Kidney (tissue), 14 donors: ENCODE measurements around the gene HOXD3. TPM values are rescaled to one million over a fixed set of nuclear protein-coding genes. Genes with fewer than 3 reads are reported as not detected.

ENCODE experiments used
- DNase-seq, 5 donors: peaks; one replicate each; pipeline ENCODE4 v3.0.0-alpha.2; 2013 to 2020
- FAIRE-seq: peaks from 2 replicates; lab custom pipeline; 2012; peaks lifted over from hg19 to GRCh38; lab: Jason Lieb, UNC
- H3K27ac ChIP-seq, 2 donors: one replicate each; pipeline ENCODE4 v1.7.0; 2013; ENCODE audit warnings: low read depth in 2 of 2, low read length in 2 of 2, inconsistent platforms in 1 of 2
- H3K27me3 ChIP-seq: one replicate; pipeline ENCODE4 v1.7.1; 2013; ENCODE audit warnings: low read length, inconsistent platforms; ENCODE audit not compliant: control insufficient read depth, insufficient read depth
- H3K36me3 ChIP-seq, 3 donors: one replicate each; pipeline versions ENCODE4 v1.7.0 to v1.7.1; 2013; ENCODE audit warnings: low read length in 3 of 3, control low read depth in 1 of 3, inconsistent platforms in 1 of 3; ENCODE audit not compliant: insufficient read depth in 3 of 3, control insufficient read depth in 2 of 3
- H3K4me1 ChIP-seq, 3 donors: one replicate each; pipeline versions ENCODE4 v1.7.0 to v1.7.1; 2013; ENCODE audit warnings: low read length in 3 of 3, inconsistent platforms in 1 of 3, low read depth in 1 of 3; ENCODE audit not compliant: control insufficient read depth in 2 of 3, insufficient read depth in 2 of 3
- H3K4me3 ChIP-seq, 3 donors: one replicate each; pipeline versions ENCODE4 v1.7.0 to v1.8.1; 2013; ENCODE audit warnings: low read length in 3 of 3, control low read depth in 1 of 3, inconsistent platforms in 1 of 3
- H3K9ac ChIP-seq, 3 donors: one replicate each; pipeline versions ENCODE4 v1.7.0 to v1.7.1; 2013; ENCODE audit warnings: low read length in 3 of 3, control low read depth in 1 of 3, inconsistent platforms in 1 of 3
- H3K9me3 ChIP-seq, 3 donors: one replicate each; pipeline versions ENCODE4 v1.7.0 to v1.7.1; 2013; ENCODE audit warnings: low read length in 3 of 3, control low read depth in 1 of 3, inconsistent platforms in 1 of 3; ENCODE audit not compliant: control insufficient read depth in 2 of 3, insufficient read depth in 1 of 3
- CTCF ChIP-seq: IDR thresholded peaks from 3 replicates; pipeline ENCODE4 v1.5.1; 2012; ENCODE audit warnings: mild to moderate bottlenecking, moderate library complexity, borderline replicate concordance; ENCODE audit not compliant: insufficient read depth; ENCODE audit errors: extremely low read depth
- intact Hi-C: fragments of 100-400 bp; cut with DNase I; formaldehyde crosslinking; loops from one replicate; pipeline ENCODE4 v1.11.1; 2022
- polyA plus RNA-seq: library from polyadenylated mRNA; stranded (reverse); fragments of 350-450 nt; fragmentation: Illumina TruSeq; extraction: RNeasy Lipid Tissue Mini Kit (QIAGEN cat#74804); gene quantifications from one replicate; pipeline ENCODE4 v1.2.3, GENCODE V29; 2014; ENCODE audit warnings: low read depth, low replicate concordance; ENCODE audit not compliant: insufficient read depth
- total RNA-seq: library from RNA; stranded (reverse); fragmentation: NEBNext Ultra II Directional; extraction: Animal tissue kit (Norgen Biotek cat#: 25700); gene quantifications from one replicate; pipeline ENCODE4 v1.2.1, GENCODE V29; 2021
- donor health status: control.
- donor health status: control.
- donor health status: control.
- donor health status: control.
- donor health status: control.
- donor health status: DM: yes; HTN: yes; CAD: no.
- donor health status: Normal renal cell carcinoma (clear cell type).

The HOXD3 gene
- total and polyA plus RNA-seq, 2 donors from 2014 or later, result 16.9 to 29.3 TPM

DNA sequence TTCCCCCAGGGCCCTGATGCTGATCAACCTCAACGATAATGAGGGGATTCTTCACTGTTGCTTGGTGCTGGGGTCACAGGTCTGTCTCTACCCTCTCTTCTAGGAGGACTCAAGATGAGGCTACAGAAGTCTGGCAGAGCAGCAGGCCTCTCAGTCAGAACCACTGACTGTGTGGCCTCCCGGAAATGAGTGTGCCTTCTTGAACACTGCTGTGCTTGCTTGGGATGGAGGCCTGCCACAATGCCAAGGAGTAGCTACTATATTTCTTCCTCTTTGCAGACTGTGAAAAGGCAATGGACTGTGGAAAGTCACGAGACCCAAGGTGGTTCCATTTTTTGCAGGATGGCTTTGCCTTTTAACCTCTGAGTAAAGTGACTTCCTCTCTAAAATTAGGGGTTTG lies 25.6 kb downstream of the HOXD3 start:
- Histone ChIP-seq H3K27me3 (no peaks in the 10 kb centered on the region), H3K4me1 (peaks cover 2 to 7% (median 3%) of the 10 kb centered on the region in 3 donors), H3K9me3 (no peaks in the 10 kb centered on the region), H3K4me3 (no peak overlapping the region), H3K27ac (no peak overlapping the region), H3K36me3 (no peaks in the 10 kb centered on the region), H3K9ac (no peak overlapping the region)
- DNase-seq (peak in 1 of 5 donors; percentile 11), FAIRE-seq (no peak)
- intact Hi-C loops, result no loop called here
- no peak for TF ChIP-seq CTCF

DNA sequence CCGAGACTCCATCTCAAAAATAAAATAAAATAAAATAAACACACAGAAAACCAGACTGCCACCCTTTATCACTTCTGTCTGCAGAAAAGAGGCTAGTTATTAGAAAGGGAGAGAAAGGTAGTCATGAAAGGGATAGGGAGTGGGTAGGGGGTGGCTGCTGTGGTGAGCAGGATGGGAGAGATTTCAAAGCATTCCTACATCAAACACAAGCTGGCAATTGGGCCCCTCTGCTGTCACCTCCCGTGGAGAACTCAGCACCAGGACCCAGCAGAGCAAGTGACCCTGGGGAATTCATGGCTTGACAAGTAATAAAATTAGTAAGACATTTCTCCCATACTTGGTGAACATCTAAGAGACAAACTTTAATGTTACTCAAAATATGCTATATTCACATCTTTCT lies 27.6 kb downstream of the HOXD3 start:
- H3K9ac ChIP-seq, result no peak overlapping the region
- H3K4me1 ChIP-seq, result peaks cover 0 to 4% (median 0%) of the 10 kb centered on the region in 3 donors
- peak in 2 of 5 donors; percentile 34 to 44 for DNase-seq
- no peaks in the 10 kb centered on the region for H3K36me3 ChIP-seq
- H3K27me3 ChIP-seq, result no peaks in the 10 kb centered on the region
- no peak for TF ChIP-seq CTCF
- no peak overlapping the region for H3K4me3 ChIP-seq
- FAIRE-seq, result no peak
- H3K9me3 ChIP-seq, result no peaks in the 10 kb centered on the region
- no peak overlapping the region for H3K27ac ChIP-seq
- intact Hi-C loops, result no loop called here

DNA sequence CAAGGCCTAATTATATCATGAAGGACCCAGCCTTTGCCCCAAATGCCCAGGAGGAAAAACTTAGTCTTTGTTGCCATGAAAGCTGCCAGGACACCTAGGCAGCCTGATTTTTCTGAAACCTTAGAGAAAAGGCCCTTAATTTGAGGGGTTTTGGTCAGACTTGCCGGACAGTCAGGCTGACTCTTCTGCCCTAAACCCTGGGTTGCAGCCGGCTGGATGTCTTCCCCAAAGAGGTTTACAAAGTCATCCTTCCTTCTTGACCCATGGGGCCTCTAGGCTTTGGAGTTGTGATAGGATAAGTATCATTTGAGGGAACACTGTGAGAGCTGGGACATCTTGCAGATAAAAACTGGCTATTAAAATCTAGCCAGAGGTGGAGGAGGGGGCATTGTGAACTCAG lies 28.9 kb downstream of the HOXD3 start:
- Histone ChIP-seq H3K27me3 (no peaks in the 10 kb centered on the region), H3K4me1 (peaks cover 0 to 4% (median 0%) of the 10 kb centered on the region in 3 donors), H3K9me3 (no peaks in the 10 kb centered on the region), H3K4me3 (no peak overlapping the region), H3K9ac (no peak overlapping the region), H3K27ac (no peak overlapping the region), H3K36me3 (no peaks in the 10 kb centered on the region)
- TF ChIP-seq CTCF, result no peak
- FAIRE-seq (no peak), DNase-seq (no peak)
- intact Hi-C loops, result no loop called here

DNA sequence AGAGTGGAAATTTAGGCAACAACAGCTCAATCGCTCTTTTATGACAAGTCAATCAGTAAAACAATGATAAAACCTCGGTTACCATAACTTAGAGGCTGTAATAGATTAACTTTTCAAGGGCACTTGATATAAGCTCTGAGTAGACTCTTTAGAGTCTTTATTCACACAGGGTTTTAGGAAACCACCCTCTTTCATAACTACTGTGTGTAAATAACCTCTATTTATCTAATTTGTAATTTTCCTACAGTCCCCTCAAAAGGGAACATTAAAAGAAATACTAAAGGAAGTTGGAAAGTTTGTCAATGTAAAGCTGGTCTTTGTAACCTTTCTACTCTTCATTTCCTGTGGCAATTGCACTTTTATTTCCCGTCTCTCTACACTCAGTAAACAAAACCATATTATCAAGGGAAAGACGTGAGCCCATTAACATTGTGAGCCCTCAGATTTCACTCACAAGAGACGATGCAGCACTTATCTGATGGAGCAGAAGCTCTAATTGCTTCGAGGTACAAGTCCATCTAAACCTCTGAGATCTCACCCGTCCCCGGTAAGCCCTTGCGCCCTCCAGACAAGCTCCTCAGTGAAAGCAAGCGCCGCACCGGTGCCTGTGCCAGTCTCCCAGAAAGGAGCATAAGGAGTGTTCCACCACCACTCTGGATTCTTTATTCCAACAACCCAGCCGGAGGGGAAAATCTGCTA lies 30.2 kb downstream of the HOXD3 start:
- DNase-seq (peak in 4 of 5 donors; percentile 60 to 77 (median 64)), FAIRE-seq (no peak)
- H3K9me3 ChIP-seq, result no peaks in the 10 kb centered on the region
- no peak for TF ChIP-seq CTCF
- peak overlapping the region; percentile 77 to 83 for H3K27ac ChIP-seq
- no peaks in the 10 kb centered on the region for H3K36me3 ChIP-seq
- H3K4me1 ChIP-seq, result peaks cover 0 to 4% (median 0%) of the 10 kb centered on the region in 3 donors
- intact Hi-C loops, result no loop called here
- peak overlapping the region; percentile 73 to 88 (median 86) for H3K9ac ChIP-seq
- peak overlapping the region; percentile 85 to 96 (median 89) for H3K4me3 ChIP-seq
- H3K27me3 ChIP-seq, result no peaks in the 10 kb centered on the region
